Suprapubic skin (tissue), 4 donors: ENCODE results near the gene GRB10. TPM values are rescaled to one million over a fixed set of nuclear protein-coding genes. Genes with fewer than 3 reads are reported as not detected.

Source experiments
- DNase-seq, 2 donors: peaks; one replicate each; pipeline ENCODE4 v3.0.0-alpha.2; 2019; ENCODE audit warnings: low spot score in 2 of 2
- H3K27ac ChIP-seq: fragments of 200-600 bp; sonication (generic); one replicate; pipeline ENCODE4 v1.5.1; 2019
- H3K27me3 ChIP-seq: fragments of 200-600 bp; sonication (generic); one replicate; pipeline ENCODE4 v1.5.1; 2019
- H3K36me3 ChIP-seq: fragments of 200-600 bp; sonication (generic); one replicate; pipeline ENCODE4 v1.5.1; 2019
- H3K4me1 ChIP-seq: fragments of 200-600 bp; sonication (generic); one replicate; pipeline ENCODE4 v1.5.1; 2019
- H3K4me3 ChIP-seq: fragments of 200-600 bp; sonication (generic); one replicate; pipeline ENCODE4 v1.5.1; 2019; ENCODE audit warnings: mild to moderate bottlenecking
- H3K9me3 ChIP-seq: fragments of 200-600 bp; sonication (generic); one replicate; pipeline ENCODE4 v1.5.1; 2019
- CTCF ChIP-seq, 2 donors: fragments of 200-600 bp in 1 of 2; fragments of 450-650 bp in 1 of 2; sonication (generic) in 1 of 2; IDR thresholded peaks; one replicate each; pipeline ENCODE4 v1.5.1; 2016 to 2019; ENCODE audit warnings: antibody characterized with exemption in 2 of 2, mild to moderate bottlenecking in 1 of 2, moderate library complexity in 1 of 2
- EP300 ChIP-seq: sonication (generic); formaldehyde crosslinking; IDR thresholded peaks from one replicate; pipeline ENCODE4 v1.6.1; 2017; ENCODE audit warnings: antibody characterized with exemption
- POLR2A ChIP-seq, 2 donors: fragments of 450-650 bp; IDR thresholded peaks; one replicate each; pipeline ENCODE4 v1.6.1; 2017; ENCODE audit warnings: antibody characterized with exemption in 2 of 2, mild to moderate bottlenecking in 2 of 2, moderate library complexity in 2 of 2
- POLR2AphosphoS5 ChIP-seq, 3 donors: sonication (generic); formaldehyde crosslinking; IDR thresholded peaks; one replicate each; pipeline ENCODE4 v1.6.1; 2017; ENCODE audit warnings: antibody characterized with exemption in 3 of 3
- WGBS: methylation state at CpG from one replicate; pipeline ENCODE4 v1.1.5; 2018; 5-methylcytosine and 5-hydroxymethylcytosine counted together
- total RNA-seq, 4 donors: library from RNA; depleted of rRNA; stranded (reverse); fragments of >200 nt; gene quantifications; one replicate each; pipeline ENCODE4 v1.1.0, GENCODE V29; 2016

GRB10 gene
- total RNA-seq, 4 donors from 2014 or later, result 7.8 to 56.2 (median 11.5) TPM

GRCh38 chr7:50618281-50618680, 164.4 kb downstream of the GRB10 start:
- H3K4me1 ChIP-seq, result no peaks in the 10 kb centered on the region
- H3K27me3 ChIP-seq, result no peaks in the 10 kb centered on the region
- peaks cover 11% of the 10 kb centered on the region for H3K36me3 ChIP-seq
- TF ChIP-seq POLR2A (IDR thresholded peaks at IDR 0.05), result no peak
- no peak for TF ChIP-seq EP300
- no peak for TF ChIP-seq POLR2AphosphoS5 (IDR thresholded peaks at IDR 0.05)
- TF ChIP-seq CTCF (IDR thresholded peaks at IDR 0.05), result no peak
- 89% methylated on average over 5 of the region's 5 CpGs for WGBS
- no peak overlapping the region for H3K27ac ChIP-seq
- H3K9me3 ChIP-seq, result no peaks in the 10 kb centered on the region
- no peak for DNase-seq
- H3K4me3 ChIP-seq, result no peak overlapping the region

GRCh38 chr7:50615519-50616080, 167.1 kb downstream of the GRB10 start:
- H3K4me3 ChIP-seq, result no peak overlapping the region
- H3K4me1 ChIP-seq, result no peaks in the 10 kb centered on the region
- H3K27me3 ChIP-seq, result no peaks in the 10 kb centered on the region
- WGBS, result 83% methylated on average over 5 of the region's 5 CpGs
- peaks cover 29% of the 10 kb centered on the region for H3K36me3 ChIP-seq
- TF ChIP-seq CTCF (IDR thresholded peaks at IDR 0.05) (no peak), POLR2AphosphoS5 (IDR thresholded peaks at IDR 0.05) (no peak), EP300 (no peak), POLR2A (IDR thresholded peaks at IDR 0.05) (no peak)
- H3K27ac ChIP-seq, result no peak overlapping the region
- no peak for DNase-seq
- no peaks in the 10 kb centered on the region for H3K9me3 ChIP-seq

- peaks cover 33% of the 10 kb centered on the region for H3K36me3 ChIP-seq
- no peaks in the 10 kb centered on the region for H3K9me3 ChIP-seq
- H3K4me1 ChIP-seq, result no peaks in the 10 kb centered on the region
- no peak overlapping the region for H3K4me3 ChIP-seq
- H3K27ac ChIP-seq, result no peak overlapping the region
- DNase-seq, result no peak
- no peak for TF ChIP-seq POLR2AphosphoS5 (IDR thresholded peaks at IDR 0.05)
- no peaks in the 10 kb centered on the region for H3K27me3 ChIP-seq
- 84% methylated on average over 20 of the region's 20 CpGs for WGBS
These were observed 167.8 kb downstream of the GRB10 start for GRCh38 chr7:50614721-50615518.

GRCh38 chr7:50613473-50613872, 169.2 kb downstream of the GRB10 start:
- H3K36me3 ChIP-seq, result peaks cover 33% of the 10 kb centered on the region
- no peak for DNase-seq

GRCh38 chr7:50612704-50613103, 170.0 kb downstream of the GRB10 start:
- TF ChIP-seq CTCF (IDR thresholded peaks at IDR 0.05) (no peak), POLR2A (IDR thresholded peaks at IDR 0.05) (no peak), POLR2AphosphoS5 (IDR thresholded peaks at IDR 0.05) (no peak), EP300 (no peak)
- H3K4me3 ChIP-seq, result no peak overlapping the region
- DNase-seq, result no peak
- no peak overlapping the region for H3K27ac ChIP-seq
- no peaks in the 10 kb centered on the region for H3K9me3 ChIP-seq
- no peaks in the 10 kb centered on the region for H3K4me1 ChIP-seq
- no peaks in the 10 kb centered on the region for H3K27me3 ChIP-seq
- WGBS, result 82% methylated on average over 5 of the region's 5 CpGs
- peaks cover 33% of the 10 kb centered on the region for H3K36me3 ChIP-seq

More at GRCh38 chr7:50613473-50613872, 169.2 kb downstream of the GRB10 start:
- Histone ChIP-seq H3K4me3 (no peak overlapping the region), H3K27ac (no peak overlapping the region), H3K27me3 (no peaks in the 10 kb centered on the region), H3K9me3 (no peaks in the 10 kb centered on the region), H3K4me1 (no peaks in the 10 kb centered on the region)
- no peak for TF ChIP-seq POLR2AphosphoS5 (IDR thresholded peaks at IDR 0.05)
- no peak for TF ChIP-seq CTCF (IDR thresholded peaks at IDR 0.05)
- TF ChIP-seq POLR2A (IDR thresholded peaks at IDR 0.05), result no peak
- TF ChIP-seq EP300, result no peak
- WGBS, result 100% methylated on average over 8 of the region's 8 CpGs
